ENCODE data around the gene LIN37. TPM values are rescaled to one million over a fixed set of nuclear protein-coding genes. Genes with fewer than 3 reads are reported as not detected.
A peak's percentile ranks its signal among the peaks of the same experiment; 100 is the strongest.

Gene LIN37
- total and polyA plus RNA-seq, 2 of the 13 experiments (the other 11 are each of a cell fraction or from before 2014, with no cell fraction given): 6.3 to 8.7 TPM

- TF ChIP-seq, protein P1, sequence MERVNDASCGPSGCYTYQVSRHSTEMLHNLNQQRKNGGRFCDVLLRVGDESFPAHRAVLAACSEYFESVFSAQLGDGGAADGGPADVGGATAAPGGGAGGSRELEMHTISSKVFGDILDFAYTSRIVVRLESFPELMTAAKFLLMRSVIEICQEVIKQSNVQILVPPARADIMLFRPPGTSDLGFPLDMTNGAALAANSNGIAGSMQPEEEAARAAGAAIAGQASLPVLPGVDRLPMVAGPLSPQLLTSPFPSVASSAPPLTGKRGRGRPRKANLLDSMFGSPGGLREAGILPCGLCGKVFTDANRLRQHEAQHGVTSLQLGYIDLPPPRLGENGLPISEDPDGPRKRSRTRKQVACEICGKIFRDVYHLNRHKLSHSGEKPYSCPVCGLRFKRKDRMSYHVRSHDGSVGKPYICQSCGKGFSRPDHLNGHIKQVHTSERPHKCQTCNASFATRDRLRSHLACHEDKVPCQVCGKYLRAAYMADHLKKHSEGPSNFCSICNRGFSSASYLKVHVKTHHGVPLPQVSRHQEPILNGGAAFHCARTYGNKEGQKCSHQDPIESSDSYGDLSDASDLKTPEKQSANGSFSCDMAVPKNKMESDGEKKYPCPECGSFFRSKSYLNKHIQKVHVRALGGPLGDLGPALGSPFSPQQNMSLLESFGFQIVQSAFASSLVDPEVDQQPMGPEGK (CRISPR knock-in tag; IDR thresholded peaks at IDR 0.05): no peak
- TF ChIP-seq, protein P2, sequence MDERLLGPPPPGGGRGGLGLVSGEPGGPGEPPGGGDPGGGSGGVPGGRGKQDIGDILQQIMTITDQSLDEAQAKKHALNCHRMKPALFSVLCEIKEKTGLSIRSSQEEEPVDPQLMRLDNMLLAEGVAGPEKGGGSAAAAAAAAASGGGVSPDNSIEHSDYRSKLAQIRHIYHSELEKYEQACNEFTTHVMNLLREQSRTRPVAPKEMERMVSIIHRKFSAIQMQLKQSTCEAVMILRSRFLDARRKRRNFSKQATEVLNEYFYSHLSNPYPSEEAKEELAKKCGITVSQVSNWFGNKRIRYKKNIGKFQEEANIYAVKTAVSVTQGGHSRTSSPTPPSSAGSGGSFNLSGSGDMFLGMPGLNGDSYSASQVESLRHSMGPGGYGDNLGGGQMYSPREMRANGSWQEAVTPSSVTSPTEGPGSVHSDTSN (CRISPR knock-in tag; IDR thresholded peaks at IDR 0.05): no peak
- TF ChIP-seq, protein P3, sequence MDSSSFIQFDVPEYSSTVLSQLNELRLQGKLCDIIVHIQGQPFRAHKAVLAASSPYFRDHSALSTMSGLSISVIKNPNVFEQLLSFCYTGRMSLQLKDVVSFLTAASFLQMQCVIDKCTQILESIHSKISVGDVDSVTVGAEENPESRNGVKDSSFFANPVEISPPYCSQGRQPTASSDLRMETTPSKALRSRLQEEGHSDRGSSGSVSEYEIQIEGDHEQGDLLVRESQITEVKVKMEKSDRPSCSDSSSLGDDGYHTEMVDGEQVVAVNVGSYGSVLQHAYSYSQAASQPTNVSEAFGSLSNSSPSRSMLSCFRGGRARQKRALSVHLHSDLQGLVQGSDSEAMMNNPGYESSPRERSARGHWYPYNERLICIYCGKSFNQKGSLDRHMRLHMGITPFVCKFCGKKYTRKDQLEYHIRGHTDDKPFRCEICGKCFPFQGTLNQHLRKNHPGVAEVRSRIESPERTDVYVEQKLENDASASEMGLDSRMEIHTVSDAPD (CRISPR knock-in tag; IDR thresholded peaks at IDR 0.05): no peak
- TF ChIP-seq MYNN (CRISPR knock-in tag; IDR thresholded peaks at IDR 0.05; ENCODE audit: low read depth) (no peak), PRDM15 (CRISPR knock-in tag; IDR thresholded peaks at IDR 0.05) (no peak), TCF7L2 (IDR thresholded peaks at IDR 0.05; ENCODE audit: low read depth, low read length) (no peak), THAP11 (CRISPR knock-in tag; IDR thresholded peaks at IDR 0.05) (0 out of 2 replicates have a peak, but pooled peaks have one; percentile 23), ETV6 (CRISPR knock-in tag; conservative IDR thresholded peaks at IDR 0.05) (no peak; the same call in 1 of the 2 replicates), HNRNPL (IDR thresholded peaks at IDR 0.05; ENCODE audit: low read depth, low read length) (no peak), REL (CRISPR knock-in tag; conservative IDR thresholded peaks at IDR 0.05) (no peak), ZNF101 (CRISPR knock-in tag; IDR thresholded peaks at IDR 0.05; ENCODE audit: borderline replicate concordance, low read depth) (no peak), TRAFD1 (CRISPR knock-in tag; IDR thresholded peaks at IDR 0.05; ENCODE audit: borderline replicate concordance) (no peak), ZNF720 (CRISPR knock-in tag; IDR thresholded peaks at IDR 0.05) (no peak), CC2D1A (CRISPR knock-in tag; IDR thresholded peaks at IDR 0.05) (no peak), REPIN1 (CRISPR knock-in tag; IDR thresholded peaks at IDR 0.05; ENCODE audit: borderline replicate concordance, low read depth) (no peak), SRSF1 (optimal IDR thresholded peaks at IDR 0.05; ENCODE audit: low read depth, low read length) (no peak)
- TF ChIP-seq, protein P4, sequence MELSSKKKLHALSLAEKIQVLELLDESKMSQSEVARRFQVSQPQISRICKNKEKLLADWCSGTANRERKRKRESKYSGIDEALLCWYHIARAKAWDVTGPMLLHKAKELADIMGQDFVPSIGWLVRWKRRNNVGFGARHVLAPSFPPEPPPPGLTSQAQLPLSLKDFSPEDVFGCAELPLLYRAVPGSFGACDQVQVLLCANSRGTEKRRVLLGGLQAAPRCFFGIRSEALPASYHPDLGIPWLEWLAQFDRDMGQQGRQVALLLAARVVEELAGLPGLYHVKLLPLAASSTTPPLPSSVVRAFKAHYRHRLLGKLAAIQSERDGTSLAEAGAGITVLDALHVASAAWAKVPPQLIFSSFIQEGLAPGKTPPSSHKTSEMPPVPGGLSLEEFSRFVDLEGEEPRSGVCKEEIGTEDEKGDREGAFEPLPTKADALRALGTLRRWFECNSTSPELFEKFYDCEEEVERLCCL (CRISPR knock-in tag; IDR thresholded peaks at IDR 0.05; ENCODE audit: borderline replicate concordance): no peak
These were observed 29.9 kb upstream of the LIN37 start (continued) for GRCh38 chr19:35718345-35719041.
